Glutamatergic neuron (in vitro differentiated cells): ENCODE results near the gene VKORC1. TPM values are rescaled to one million over a fixed set of nuclear protein-coding genes. Genes with fewer than 3 reads are reported as not detected.
A peak's percentile ranks its signal among the peaks of the same experiment; 100 is the strongest.

ENCODE experiments used
- DNase-seq: peaks from one replicate; pipeline ENCODE4 v3.0.0; 2022
- H3K27ac Mint-ChIP-seq: one replicate; pipeline ENCODE4 v1.8.0; 2020; ENCODE audit warnings: mild to moderate bottlenecking, mixed read lengths, inconsistent platforms; ENCODE audit not compliant: unreplicated experiment
- H3K27me3 Mint-ChIP-seq: one replicate; pipeline ENCODE4 v1.8.0; 2020; ENCODE audit warnings: mild to moderate bottlenecking, moderate library complexity, mixed read lengths, inconsistent platforms; ENCODE audit not compliant: unreplicated experiment
- H3K36me3 Mint-ChIP-seq: one replicate; pipeline ENCODE4 v1.8.0; 2020; ENCODE audit warnings: mild to moderate bottlenecking, mixed read lengths, inconsistent platforms; ENCODE audit not compliant: unreplicated experiment
- H3K4me1 Mint-ChIP-seq: one replicate; pipeline ENCODE4 v1.8.0; 2020; ENCODE audit warnings: mild to moderate bottlenecking, low read depth, mixed read lengths, inconsistent platforms; ENCODE audit not compliant: unreplicated experiment
- H3K4me3 Mint-ChIP-seq: one replicate; pipeline ENCODE4 v1.8.0; 2020; ENCODE audit warnings: mild to moderate bottlenecking, mixed read lengths, inconsistent platforms; ENCODE audit not compliant: unreplicated experiment
- H3K9me3 Mint-ChIP-seq: one replicate; pipeline ENCODE4 v1.8.0; 2020; ENCODE audit warnings: mild to moderate bottlenecking, moderate library complexity, mixed read lengths, inconsistent platforms; ENCODE audit not compliant: unreplicated experiment
- CTCF ChIP-seq: fragments of 200-600 bp; sonication (generic); IDR thresholded peaks from one replicate; pipeline ENCODE4 v1.5.0; 2021; ENCODE audit not compliant: partially characterized antibody, unreplicated experiment
- long read RNA-seq: library from polyadenylated mRNA; unstranded; transcript quantifications from one replicate; pipeline ENCODE4 v2.0.0, GENCODE V29; 2020; ENCODE audit not compliant: unreplicated experiment
- total RNA-seq: library from RNA; stranded (reverse); fragmentation: NEBNext Ultra II Directional; extraction: Animal tissue kit (Norgen Biotek cat#: 25700); gene quantifications from one replicate; pipeline ENCODE4 v1.2.1, GENCODE V29; 2021; ENCODE audit not compliant: unreplicated experiment

VKORC1 gene
- 152 TPM for total RNA-seq
- long read RNA-seq, transcript VKORC1-203 (2 exons, 901 nt) = minor isoform, 46 of 164 reads
- long read RNA-seq, transcript VKORC1-205 (3 exons, 1,012 nt) = major isoform, 104 of 164 reads
- long read RNA-seq, partial matches to known transcripts = 0 of 164 reads
- long read RNA-seq, other reads (novel, unspliced or antisense) = 10 of 164 reads

GRCh38 chr16:31094424-31095120 lies at the start of gene VKORC1:
VKORC1 (minus strand) TSS chr16:31094797; CDS start chr16:31094729, 68 bp downstream.
- H3K4me3 Mint-ChIP-seq = peak within 1 kb of the TSS; percentile 99
- H3K27ac Mint-ChIP-seq = peak within 1 kb of the TSS; percentile 94
- H3K4me1 Mint-ChIP-seq = peaks cover 4% of the 10 kb centered on the region
- peaks cover 13% of the 10 kb centered on the region for H3K27me3 Mint-ChIP-seq
- peak; percentile 90 for DNase-seq
- no peak for TF ChIP-seq CTCF
- H3K9me3 Mint-ChIP-seq = peaks cover 9% of the 10 kb centered on the region
- no peaks in the 10 kb centered on the region for H3K36me3 Mint-ChIP-seq

GRCh38 chr16:31143694-31144148 lies 49.1 kb upstream of the VKORC1 start:
- Mint-ChIP-seq H3K27me3 (peaks cover 16% of the 10 kb centered on the region), H3K9me3 (peaks cover 7% of the 10 kb centered on the region), H3K36me3 (peaks cover 4% of the 10 kb centered on the region), H3K4me3 (peak overlapping the region; percentile 49), H3K4me1 (peaks cover 3% of the 10 kb centered on the region), H3K27ac (peak overlapping the region; percentile 62)
- DNase-seq = no peak
- no peak for TF ChIP-seq CTCF

GRCh38 chr16:31143011-31143693 lies 48.6 kb upstream of the VKORC1 start:
- DNase-seq = no peak

GRCh38 chr16:31142109-31143010 lies 47.8 kb upstream of the VKORC1 start:
- Mint-ChIP-seq H3K27me3 (peaks cover 10% of the 10 kb centered on the region), H3K4me1 (peaks cover 2% of the 10 kb centered on the region), H3K27ac (peak overlapping the region; percentile 73), H3K4me3 (peak overlapping the region; percentile 78), H3K9me3 (peaks cover 6% of the 10 kb centered on the region), H3K36me3 (no peaks in the 10 kb centered on the region)
- DNase-seq = peak; percentile 99
- TF ChIP-seq CTCF = peak; percentile 100

More at GRCh38 chr16:31143011-31143693, 48.6 kb upstream of the VKORC1 start:
- peaks cover 7% of the 10 kb centered on the region for H3K9me3 Mint-ChIP-seq
- peaks cover 16% of the 10 kb centered on the region for H3K27me3 Mint-ChIP-seq
- TF ChIP-seq CTCF = no peak
- H3K27ac Mint-ChIP-seq = no peak overlapping the region
- H3K36me3 Mint-ChIP-seq = peaks cover 4% of the 10 kb centered on the region
- H3K4me1 Mint-ChIP-seq = peaks cover 3% of the 10 kb centered on the region
- H3K4me3 Mint-ChIP-seq = peak overlapping the region; percentile 49
